ENCODE measurements around the gene PCDH9.
A peak's percentile ranks its signal among the peaks of the same experiment; 100 is the strongest.

The PCDH9 gene

GRCh38 chr13:66751691-66752090 lies 478.4 kb downstream of the PCDH9 start:
- no peak for DNase-seq (ENCODE audit: low spot score)

- no peak for DNase-seq (ENCODE audit: low spot score)
These were observed 481.4 kb downstream of the PCDH9 start for GRCh38 chr13:66748712-66749111.

- DNase-seq (ENCODE audit: low spot score), result no peak
These were observed 484.8 kb downstream of the PCDH9 start for GRCh38 chr13:66745307-66745706.

GRCh38 chr13:66723576-66723975 lies 506.6 kb downstream of the PCDH9 start:
- DNase-seq (ENCODE audit: low spot score), result no peak

- no peak for DNase-seq (ENCODE audit: low spot score)
These were observed 513.6 kb downstream of the PCDH9 start for GRCh38 chr13:66716538-66716937.

GRCh38 chr13:66714795-66715194 lies 515.3 kb downstream of the PCDH9 start:
- DNase-seq (ENCODE audit: low spot score), result no peak

- DNase-seq (ENCODE audit: low spot score), result no peak
These were observed 526.0 kb downstream of the PCDH9 start for GRCh38 chr13:66704110-66704509.

- no peak for DNase-seq (ENCODE audit: low spot score)
These were observed 526.5 kb downstream of the PCDH9 start for GRCh38 chr13:66703597-66703996.

GRCh38 chr13:66700117-66700601 lies 530.0 kb downstream of the PCDH9 start:
- no peak for DNase-seq (ENCODE audit: low spot score)

- no peak for DNase-seq (ENCODE audit: low spot score)
These were observed 536.5 kb downstream of the PCDH9 start for GRCh38 chr13:66693656-66694055.

- DNase-seq (ENCODE audit: low spot score), result no peak
These were observed 539.0 kb downstream of the PCDH9 start for GRCh38 chr13:66691149-66691548.

- DNase-seq (ENCODE audit: low spot score), result no peak
These were observed 540.5 kb downstream of the PCDH9 start for GRCh38 chr13:66689628-66690027.

- DNase-seq (ENCODE audit: low spot score), result no peak
These were observed 541.0 kb downstream of the PCDH9 start for GRCh38 chr13:66689037-66689619.

- no peak for DNase-seq (ENCODE audit: low spot score)
These were observed 548.7 kb downstream of the PCDH9 start for GRCh38 chr13:66681403-66681802.

- DNase-seq (ENCODE audit: low spot score), result no peak
These were observed 550.1 kb downstream of the PCDH9 start for GRCh38 chr13:66680031-66680430.

- DNase-seq (ENCODE audit: low spot score), result no peak
These were observed 554.5 kb downstream of the PCDH9 start for GRCh38 chr13:66675620-66676019.

- peak; percentile 11 for DNase-seq (ENCODE audit: low spot score)
These were observed 556.7 kb downstream of the PCDH9 start for GRCh38 chr13:66673401-66673800.

GRCh38 chr13:66665991-66666390 lies 564.1 kb downstream of the PCDH9 start:
- peak; percentile 54 for DNase-seq (ENCODE audit: low spot score)

GRCh38 chr13:66663711-66664110 lies 566.4 kb downstream of the PCDH9 start:
- no peak for DNase-seq (ENCODE audit: low spot score)

- DNase-seq (ENCODE audit: low spot score), result no peak
These were observed 566.9 kb downstream of the PCDH9 start for GRCh38 chr13:66663206-66663605.

- DNase-seq (ENCODE audit: low spot score), result no peak
These were observed 568.8 kb downstream of the PCDH9 start for GRCh38 chr13:66661336-66661735.

- DNase-seq (ENCODE audit: low spot score), result no peak
These were observed 569.7 kb downstream of the PCDH9 start for GRCh38 chr13:66660468-66660813.

GRCh38 chr13:66659701-66660467 lies 570.3 kb downstream of the PCDH9 start:
- DNase-seq (ENCODE audit: low spot score), result no peak

GRCh38 chr13:66659286-66659685 lies 570.9 kb downstream of the PCDH9 start:
- no peak for DNase-seq (ENCODE audit: low spot score)
